ENCODE measurements around the gene OVCA2.

GRCh38 chr17:2084766-2085647 lies 43.2 kb downstream of the OVCA2 start:
- TF ChIP-seq, protein P1, sequence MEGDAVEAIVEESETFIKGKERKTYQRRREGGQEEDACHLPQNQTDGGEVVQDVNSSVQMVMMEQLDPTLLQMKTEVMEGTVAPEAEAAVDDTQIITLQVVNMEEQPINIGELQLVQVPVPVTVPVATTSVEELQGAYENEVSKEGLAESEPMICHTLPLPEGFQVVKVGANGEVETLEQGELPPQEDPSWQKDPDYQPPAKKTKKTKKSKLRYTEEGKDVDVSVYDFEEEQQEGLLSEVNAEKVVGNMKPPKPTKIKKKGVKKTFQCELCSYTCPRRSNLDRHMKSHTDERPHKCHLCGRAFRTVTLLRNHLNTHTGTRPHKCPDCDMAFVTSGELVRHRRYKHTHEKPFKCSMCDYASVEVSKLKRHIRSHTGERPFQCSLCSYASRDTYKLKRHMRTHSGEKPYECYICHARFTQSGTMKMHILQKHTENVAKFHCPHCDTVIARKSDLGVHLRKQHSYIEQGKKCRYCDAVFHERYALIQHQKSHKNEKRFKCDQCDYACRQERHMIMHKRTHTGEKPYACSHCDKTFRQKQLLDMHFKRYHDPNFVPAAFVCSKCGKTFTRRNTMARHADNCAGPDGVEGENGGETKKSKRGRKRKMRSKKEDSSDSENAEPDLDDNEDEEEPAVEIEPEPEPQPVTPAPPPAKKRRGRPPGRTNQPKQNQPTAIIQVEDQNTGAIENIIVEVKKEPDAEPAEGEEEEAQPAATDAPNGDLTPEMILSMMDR (conservative IDR thresholded peaks at IDR 0.05; ENCODE audit: low read length), result no peak
- no peak for TF ChIP-seq EZH2phosphoT487 (IDR thresholded peaks at IDR 0.05; ENCODE audit: borderline replicate concordance)
